ENCODE results near the gene PDE4D. TPM values are rescaled to one million over a fixed set of nuclear protein-coding genes. Genes with fewer than 3 reads are reported as not detected.

PDE4D gene
- total and polyA plus RNA-seq, 2 donors = 21.2 to 30.3 TPM

- H3K36me3 ChIP-seq (ENCODE audit: control insufficient read depth in 2 of 2, insufficient read depth in 2 of 2, low read length in 1 of 2) = no peaks in the 10 kb centered on the region
- no peak for DNase-seq (ENCODE audit: low read depth in 6 of 9, low spot score in 9 of 9)
- H3K27ac ChIP-seq (ENCODE audit: low read depth in 1 of 2, low read length in 1 of 2) = no peak overlapping the region
- no peaks in the 10 kb centered on the region for H3K27me3 ChIP-seq (ENCODE audit: control insufficient read depth in 2 of 2, insufficient read depth in 1 of 2, low read length in 1 of 2)
- H3K9me3 ChIP-seq (ENCODE audit: control insufficient read depth in 2 of 2, insufficient read depth in 1 of 2, low read length in 1 of 2) = no peaks in the 10 kb centered on the region
- WGBS = 75% methylated on average over 2 of the region's 2 CpGs
- H3K4me3 ChIP-seq (ENCODE audit: low read length in 2 of 2) = no peak overlapping the region
- H3K4me1 ChIP-seq (ENCODE audit: control insufficient read depth in 2 of 2, insufficient read depth in 2 of 2, low read length in 2 of 2) = peaks cover 4 to 10% of the 10 kb centered on the region in 2 donors
Observed at GRCh38 chr5:59565551-59565950, 328.0 kb downstream of the PDE4D start.

GRCh38 chr5:59564895-59565294 lies 328.6 kb downstream of the PDE4D start:
- Histone ChIP-seq H3K4me1 (ENCODE audit: control insufficient read depth in 2 of 2, insufficient read depth in 2 of 2, low read length in 2 of 2) (peaks cover 4 to 10% of the 10 kb centered on the region in 2 donors), H3K36me3 (ENCODE audit: control insufficient read depth in 2 of 2, insufficient read depth in 2 of 2, low read length in 1 of 2) (no peaks in the 10 kb centered on the region), H3K27ac (ENCODE audit: low read depth in 1 of 2, low read length in 1 of 2) (no peak overlapping the region), H3K27me3 (ENCODE audit: control insufficient read depth in 2 of 2, insufficient read depth in 1 of 2, low read length in 1 of 2) (no peaks in the 10 kb centered on the region), H3K4me3 (ENCODE audit: low read length in 2 of 2) (no peak overlapping the region), H3K9me3 (ENCODE audit: control insufficient read depth in 2 of 2, insufficient read depth in 1 of 2, low read length in 1 of 2) (no peaks in the 10 kb centered on the region)
- no peak for DNase-seq (ENCODE audit: low read depth in 6 of 9, low spot score in 9 of 9)
- 97% methylated on average over 1 of the region's 1 CpG for WGBS

- Histone ChIP-seq H3K27ac (ENCODE audit: low read depth in 1 of 2, low read length in 1 of 2) (no peak overlapping the region), H3K27me3 (ENCODE audit: control insufficient read depth in 2 of 2, insufficient read depth in 1 of 2, low read length in 1 of 2) (no peaks in the 10 kb centered on the region), H3K4me3 (ENCODE audit: low read length in 2 of 2) (no peak overlapping the region), H3K36me3 (ENCODE audit: control insufficient read depth in 2 of 2, insufficient read depth in 2 of 2, low read length in 1 of 2) (no peaks in the 10 kb centered on the region), H3K4me1 (ENCODE audit: control insufficient read depth in 2 of 2, insufficient read depth in 2 of 2, low read length in 2 of 2) (peaks cover 4 to 10% of the 10 kb centered on the region in 2 donors), H3K9me3 (ENCODE audit: control insufficient read depth in 2 of 2, insufficient read depth in 1 of 2, low read length in 1 of 2) (no peaks in the 10 kb centered on the region)
- peak in 3 of 9 donors; percentile 3 to 67 (median 35) for DNase-seq (ENCODE audit: low read depth in 6 of 9, low spot score in 9 of 9)
- WGBS = 6% methylated on average over 3 of the region's 3 CpGs
Observed at GRCh38 chr5:59562756-59563389, 330.7 kb downstream of the PDE4D start.

- Histone ChIP-seq H3K27me3 (ENCODE audit: control insufficient read depth in 2 of 2, insufficient read depth in 1 of 2, low read length in 1 of 2) (no peaks in the 10 kb centered on the region), H3K4me1 (ENCODE audit: control insufficient read depth in 2 of 2, insufficient read depth in 2 of 2, low read length in 2 of 2) (peaks cover 4 to 10% of the 10 kb centered on the region in 2 donors), H3K4me3 (ENCODE audit: low read length in 2 of 2) (no peak overlapping the region), H3K36me3 (ENCODE audit: control insufficient read depth in 2 of 2, insufficient read depth in 2 of 2, low read length in 1 of 2) (no peaks in the 10 kb centered on the region), H3K27ac (ENCODE audit: low read depth in 1 of 2, low read length in 1 of 2) (no peak overlapping the region), H3K9me3 (ENCODE audit: control insufficient read depth in 2 of 2, insufficient read depth in 1 of 2, low read length in 1 of 2) (no peaks in the 10 kb centered on the region)
- no peak for DNase-seq (ENCODE audit: low read depth in 6 of 9, low spot score in 9 of 9)
- 96% methylated on average over 2 of the region's 2 CpGs for WGBS
Observed at GRCh38 chr5:59560553-59560952, 333.0 kb downstream of the PDE4D start.

GRCh38 chr5:59559847-59560246 lies 333.7 kb downstream of the PDE4D start:
- Histone ChIP-seq H3K4me3 (ENCODE audit: low read length in 2 of 2) (no peak overlapping the region), H3K9me3 (ENCODE audit: control insufficient read depth in 2 of 2, insufficient read depth in 1 of 2, low read length in 1 of 2) (no peaks in the 10 kb centered on the region), H3K4me1 (ENCODE audit: control insufficient read depth in 2 of 2, insufficient read depth in 2 of 2, low read length in 2 of 2) (peaks cover 4 to 10% of the 10 kb centered on the region in 2 donors), H3K36me3 (ENCODE audit: control insufficient read depth in 2 of 2, insufficient read depth in 2 of 2, low read length in 1 of 2) (no peaks in the 10 kb centered on the region), H3K27me3 (ENCODE audit: control insufficient read depth in 2 of 2, insufficient read depth in 1 of 2, low read length in 1 of 2) (no peaks in the 10 kb centered on the region), H3K27ac (ENCODE audit: low read depth in 1 of 2, low read length in 1 of 2) (no peak overlapping the region)
- no peak for DNase-seq (ENCODE audit: low read depth in 6 of 9, low spot score in 9 of 9)
- WGBS = 95% methylated on average over 4 of the region's 4 CpGs

GRCh38 chr5:59559323-59559722 lies 334.2 kb downstream of the PDE4D start:
- DNase-seq (ENCODE audit: low read depth in 6 of 9, low spot score in 9 of 9) = no peak
- Histone ChIP-seq H3K4me1 (ENCODE audit: control insufficient read depth in 2 of 2, insufficient read depth in 2 of 2, low read length in 2 of 2) (peaks cover 4 to 10% of the 10 kb centered on the region in 2 donors), H3K27ac (ENCODE audit: low read depth in 1 of 2, low read length in 1 of 2) (no peak overlapping the region), H3K4me3 (ENCODE audit: low read length in 2 of 2) (no peak overlapping the region), H3K27me3 (ENCODE audit: control insufficient read depth in 2 of 2, insufficient read depth in 1 of 2, low read length in 1 of 2) (no peaks in the 10 kb centered on the region), H3K9me3 (ENCODE audit: control insufficient read depth in 2 of 2, insufficient read depth in 1 of 2, low read length in 1 of 2) (no peaks in the 10 kb centered on the region), H3K36me3 (ENCODE audit: control insufficient read depth in 2 of 2, insufficient read depth in 2 of 2, low read length in 1 of 2) (no peaks in the 10 kb centered on the region)
- 88% methylated on average over 3 of the region's 3 CpGs for WGBS

- H3K4me1 ChIP-seq (ENCODE audit: control insufficient read depth in 2 of 2, insufficient read depth in 2 of 2, low read length in 2 of 2) = peaks cover 4 to 7% of the 10 kb centered on the region in 2 donors
- no peak overlapping the region for H3K27ac ChIP-seq (ENCODE audit: low read depth in 1 of 2, low read length in 1 of 2)
- H3K36me3 ChIP-seq (ENCODE audit: control insufficient read depth in 2 of 2, insufficient read depth in 2 of 2, low read length in 1 of 2) = no peaks in the 10 kb centered on the region
- no peaks in the 10 kb centered on the region for H3K9me3 ChIP-seq (ENCODE audit: control insufficient read depth in 2 of 2, insufficient read depth in 1 of 2, low read length in 1 of 2)
- H3K27me3 ChIP-seq (ENCODE audit: control insufficient read depth in 2 of 2, insufficient read depth in 1 of 2, low read length in 1 of 2) = no peaks in the 10 kb centered on the region
- no peak overlapping the region for H3K4me3 ChIP-seq (ENCODE audit: low read length in 2 of 2)
- 99% methylated on average over 1 of the region's 1 CpG for WGBS
- no peak for DNase-seq (ENCODE audit: low read depth in 6 of 9, low spot score in 9 of 9)
Observed at GRCh38 chr5:59558501-59558900, 335.0 kb downstream of the PDE4D start.

GRCh38 chr5:59557572-59557971 lies 336.0 kb downstream of the PDE4D start:
- Histone ChIP-seq H3K9me3 (ENCODE audit: control insufficient read depth in 2 of 2, insufficient read depth in 1 of 2, low read length in 1 of 2) (no peaks in the 10 kb centered on the region), H3K27me3 (ENCODE audit: control insufficient read depth in 2 of 2, insufficient read depth in 1 of 2, low read length in 1 of 2) (no peaks in the 10 kb centered on the region), H3K4me1 (ENCODE audit: control insufficient read depth in 2 of 2, insufficient read depth in 2 of 2, low read length in 2 of 2) (no peaks in the 10 kb centered on the region), H3K4me3 (ENCODE audit: low read length in 2 of 2) (no peak overlapping the region), H3K27ac (ENCODE audit: low read depth in 1 of 2, low read length in 1 of 2) (no peak overlapping the region), H3K36me3 (ENCODE audit: control insufficient read depth in 2 of 2, insufficient read depth in 2 of 2, low read length in 1 of 2) (no peaks in the 10 kb centered on the region)
- no peak for DNase-seq (ENCODE audit: low read depth in 6 of 9, low spot score in 9 of 9)

- Histone ChIP-seq H3K4me1 (ENCODE audit: control insufficient read depth in 2 of 2, insufficient read depth in 2 of 2, low read length in 2 of 2) (no peaks in the 10 kb centered on the region), H3K4me3 (ENCODE audit: low read length in 2 of 2) (no peak overlapping the region), H3K36me3 (ENCODE audit: control insufficient read depth in 2 of 2, insufficient read depth in 2 of 2, low read length in 1 of 2) (no peaks in the 10 kb centered on the region), H3K27me3 (ENCODE audit: control insufficient read depth in 2 of 2, insufficient read depth in 1 of 2, low read length in 1 of 2) (no peaks in the 10 kb centered on the region), H3K9me3 (ENCODE audit: control insufficient read depth in 2 of 2, insufficient read depth in 1 of 2, low read length in 1 of 2) (no peaks in the 10 kb centered on the region), H3K27ac (ENCODE audit: low read depth in 1 of 2, low read length in 1 of 2) (no peak overlapping the region)
- no peak for DNase-seq (ENCODE audit: low read depth in 6 of 9, low spot score in 9 of 9)
- WGBS = 97% methylated on average over 3 of the region's 3 CpGs
Observed at GRCh38 chr5:59555596-59555995, 337.9 kb downstream of the PDE4D start.
